Limb (tissue), 2 donors: Measurements from ENCODE around the gene NFKBIZ.
"Not testable (repeated sequence)": the region's sequence is repeated elsewhere in the genome, so short reads cannot be mapped to it uniquely, and the experiment has no call there.

ENCODE experiments used
- DNase-seq, 2 donors: peaks; one replicate each; pipeline ENCODE4 v3.0.0-alpha.2; 2016; ENCODE audit errors: extremely low spot score in 2 of 2

Gene NFKBIZ

DNA sequence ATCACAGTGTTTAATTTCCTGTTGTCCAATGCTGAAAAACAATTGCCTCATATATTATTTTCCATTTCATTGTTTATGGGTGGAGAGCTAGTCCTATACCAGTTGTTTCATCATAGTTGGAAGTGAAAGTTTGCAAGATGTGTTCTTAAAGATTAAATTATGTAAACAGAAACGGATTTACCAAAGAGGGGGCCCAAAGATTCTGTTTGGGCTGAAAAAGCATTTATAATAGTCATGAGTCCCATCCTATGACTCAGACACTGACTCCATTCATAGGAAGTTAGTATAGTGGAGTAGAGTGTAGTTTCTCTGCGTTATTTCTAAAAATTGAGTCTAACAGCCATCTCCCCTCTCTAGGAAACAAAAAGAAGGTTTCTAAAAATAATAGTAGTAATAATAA lies 24.3 kb downstream of the NFKBIZ start:
- DNase-seq = no peak

GRCh38 chr3:101876142-101876541 lies 26.8 kb downstream of the NFKBIZ start:
- no peak for DNase-seq

DNA sequence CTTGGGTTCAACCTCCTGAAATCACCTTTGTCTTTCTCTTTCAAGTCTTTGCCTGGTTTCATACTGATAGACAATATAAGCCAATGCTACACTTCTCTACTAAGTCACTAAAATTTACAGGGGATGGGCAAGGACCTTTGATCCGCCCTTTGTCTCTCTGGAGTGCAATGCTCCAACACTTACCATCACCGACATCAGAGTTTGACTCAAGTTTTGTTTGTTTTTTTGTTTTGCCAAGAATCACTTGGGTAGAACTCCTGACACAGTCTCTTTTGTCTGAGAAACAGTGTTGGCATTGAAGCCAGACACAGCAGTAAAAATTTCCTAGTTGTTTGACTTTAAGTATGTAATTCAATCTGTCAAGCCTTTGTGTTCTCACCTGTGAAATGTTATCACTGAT lies 29.3 kb downstream of the NFKBIZ start:
- no peak for DNase-seq

DNA sequence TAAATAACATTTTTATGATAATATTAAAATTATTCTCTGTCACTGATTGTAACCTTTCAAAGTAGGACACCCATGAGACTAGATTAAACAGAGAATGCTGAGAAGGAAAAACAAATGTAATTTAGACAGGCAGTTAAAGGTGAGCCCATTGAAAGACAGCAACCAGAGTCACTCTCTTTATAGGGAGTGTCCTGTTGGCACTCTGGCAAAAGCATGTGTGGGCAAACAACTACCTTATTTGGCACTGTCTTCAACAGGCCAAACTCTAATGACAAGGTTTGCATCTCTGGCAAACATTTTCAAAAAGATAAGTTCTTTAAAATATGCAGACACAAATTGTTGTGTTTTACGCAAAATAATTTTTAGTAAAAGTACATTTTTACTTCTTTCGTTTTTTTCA lies 29.8 kb downstream of the NFKBIZ start:
- DNase-seq = no peak

DNA sequence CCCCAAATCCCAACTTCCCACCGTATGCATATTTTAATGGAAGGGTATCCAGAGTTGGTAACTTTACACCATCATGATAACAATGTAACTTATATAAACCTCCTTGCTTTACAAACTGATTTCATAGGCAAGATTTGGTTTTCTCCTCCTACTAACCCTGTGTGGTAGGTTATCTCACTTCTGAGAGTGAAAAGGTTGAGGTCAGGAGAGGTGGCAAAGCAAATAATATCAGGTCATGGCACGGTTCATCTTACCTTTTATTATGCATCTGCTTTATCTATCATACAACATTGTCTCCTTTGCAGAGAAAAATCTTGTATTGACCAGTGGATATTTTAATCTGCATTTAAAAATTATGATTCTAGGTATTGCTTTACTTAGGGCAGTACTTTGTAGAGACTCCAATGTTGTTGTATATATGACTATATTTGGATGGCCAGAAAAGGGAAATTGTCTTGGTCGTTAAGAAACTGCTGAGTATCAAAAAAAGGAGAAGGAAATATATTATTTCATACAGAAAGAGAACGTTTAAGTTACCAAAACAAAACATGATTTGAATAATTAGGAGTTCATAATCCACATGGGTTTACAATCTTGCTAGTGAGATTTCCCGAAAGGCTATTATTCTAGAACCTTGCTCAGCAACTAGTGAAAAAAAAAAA lies 30.4 kb downstream of the NFKBIZ start:
- DNase-seq = no peak

DNA sequence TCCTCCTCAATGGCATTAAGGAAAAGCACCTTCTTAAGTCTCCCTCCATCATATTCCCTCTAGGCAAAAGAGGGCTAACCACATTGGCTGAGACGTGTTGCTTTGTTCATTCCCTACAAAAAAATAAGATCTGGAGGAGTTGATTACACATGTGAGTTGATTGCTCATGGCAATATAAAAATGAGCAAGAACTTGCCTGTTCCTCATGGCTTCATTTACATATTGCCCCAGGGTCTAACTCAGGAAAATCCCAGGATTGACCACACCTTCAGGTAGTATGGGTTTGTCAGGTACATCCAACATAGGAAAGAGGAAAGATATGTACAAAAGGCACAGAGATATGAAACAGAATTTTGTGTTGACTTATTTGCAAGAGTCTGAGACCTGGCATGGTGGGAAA lies 35.5 kb downstream of the NFKBIZ start:
- DNase-seq = no peak

DNA sequence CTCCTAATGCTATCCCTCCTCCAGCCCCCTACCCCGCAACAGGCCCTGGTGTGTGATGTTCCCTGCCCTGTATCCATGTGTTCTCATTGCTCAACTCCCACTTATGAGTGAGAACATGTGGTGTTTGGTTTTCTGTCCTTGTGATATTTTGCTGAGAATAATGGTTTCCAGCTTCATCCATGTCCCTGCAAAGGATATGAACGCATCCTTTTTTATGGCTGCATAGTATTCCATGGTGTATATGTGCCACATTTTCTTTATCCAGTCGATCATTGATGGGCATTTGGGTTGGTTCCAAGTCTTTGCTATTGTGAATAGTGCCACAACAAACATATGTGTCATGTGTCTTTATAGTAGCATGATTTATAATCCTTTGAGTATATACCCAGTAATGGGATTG lies 36.3 kb downstream of the NFKBIZ start:
- DNase-seq = not testable (repeated sequence)

GRCh38 chr3:101886626-101887025 lies 37.3 kb downstream of the NFKBIZ start:
- no peak for DNase-seq

- DNase-seq = peak; percentile 17 to 39
Observed at GRCh38 chr3:101888653-101889052, 39.3 kb downstream of the NFKBIZ start.

DNA sequence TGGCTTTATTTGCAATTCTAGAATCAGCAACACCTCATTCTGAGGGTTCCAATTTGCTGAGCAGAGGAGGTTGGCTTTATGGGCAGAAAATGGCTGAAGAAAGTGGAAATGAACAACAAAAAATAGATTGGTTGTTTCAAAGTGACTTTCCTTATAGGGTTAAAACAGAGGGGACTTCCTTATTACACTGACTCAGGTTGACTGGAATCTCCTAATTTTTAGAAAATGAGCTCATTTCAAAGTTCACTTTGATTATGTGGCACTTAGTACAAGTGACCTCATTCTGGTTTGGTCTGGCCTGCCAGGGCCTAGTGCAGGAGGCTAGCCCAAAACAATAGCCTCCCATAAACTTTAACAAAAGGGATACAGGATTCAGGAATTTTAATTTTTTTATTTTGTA lies 41.4 kb downstream of the NFKBIZ start:
- DNase-seq = no peak

- DNase-seq = no peak
Observed at GRCh38 chr3:101892648-101893047, 43.3 kb downstream of the NFKBIZ start.

GRCh38 chr3:101896083-101896757 lies 46.9 kb downstream of the NFKBIZ start:
- no peak for DNase-seq

GRCh38 chr3:101897013-101897412 lies 47.7 kb downstream of the NFKBIZ start:
- DNase-seq = no peak

- no peak for DNase-seq
Observed at GRCh38 chr3:101898039-101898438, 48.7 kb downstream of the NFKBIZ start.

GRCh38 chr3:101898752-101899169 lies 49.4 kb downstream of the NFKBIZ start:
- DNase-seq = no peak

DNA sequence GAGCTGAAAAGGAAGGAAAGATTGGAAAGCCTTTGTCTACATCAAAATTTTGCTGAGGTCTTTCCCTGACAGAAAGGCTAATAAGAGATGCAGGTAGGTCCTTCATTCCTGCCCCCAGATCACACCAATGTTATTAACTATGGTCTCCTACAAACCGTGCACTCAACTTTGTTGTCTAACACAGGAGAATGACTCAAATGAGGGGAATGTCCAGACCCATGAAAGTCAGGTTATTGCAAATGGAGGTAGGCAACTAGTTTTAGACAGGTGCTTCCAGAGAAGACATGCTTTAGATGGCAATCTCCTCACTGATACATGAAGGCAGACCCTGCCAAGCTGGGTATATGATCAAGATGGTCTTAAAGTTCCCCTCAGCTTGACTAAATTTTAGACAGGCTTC lies 51.0 kb downstream of the NFKBIZ start:
- DNase-seq = no peak

GRCh38 chr3:101900736-101901135 lies 51.4 kb downstream of the NFKBIZ start:
- no peak for DNase-seq

- DNase-seq = no peak
Observed at GRCh38 chr3:101902041-101902440, 52.7 kb downstream of the NFKBIZ start.

DNA sequence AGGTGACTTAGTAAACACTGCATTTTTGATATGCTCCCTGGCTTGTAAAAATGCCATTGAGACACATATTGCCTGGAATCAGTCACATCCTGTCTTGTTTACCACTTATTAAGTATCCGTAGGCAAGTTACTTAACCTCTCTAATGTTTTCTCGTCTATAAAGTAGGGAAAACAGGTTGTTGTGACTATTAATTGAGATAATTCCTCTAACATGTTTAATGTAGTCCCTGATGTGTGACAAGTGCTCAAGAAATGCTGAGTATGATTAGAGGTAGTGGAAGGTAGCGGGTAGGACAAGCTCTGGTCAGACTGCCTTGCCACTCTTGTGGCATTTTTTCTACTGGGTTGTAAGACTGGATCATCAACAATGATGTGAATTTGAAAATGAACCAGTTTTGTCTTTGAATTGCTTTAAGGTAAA lies 54.1 kb downstream of the NFKBIZ start:
- no peak for DNase-seq

GRCh38 chr3:101905573-101905972 lies 56.3 kb downstream of the NFKBIZ start:
- DNase-seq = not testable (repeated sequence)
